Stimulated activated CD8-positive, alpha-beta memory T cell treated with anti-CD3 and anti-CD28 coated beads, Interleukin-12 subunit alpha, Interleukin-12 subunit beta, amount 100 ng/mL, for 24 hours (primary cell): ENCODE data around the gene ASPHD1.
"Not testable (repeated sequence)": the region's sequence is repeated elsewhere in the genome, so short reads cannot be mapped to it uniquely, and the experiment has no call there.

Source experiments
- DNase-seq: peaks from one replicate; pipeline ENCODE4 v3.0.0-alpha.2; 2020; ENCODE audit errors: extremely low read depth

Gene ASPHD1

GRCh38 chr16:29900102-29900887 lies at the start of gene ASPHD1:
ASPHD1 (plus strand) TSS chr16:29900488; CDS start chr16:29900972, 484 bp downstream.
- DNase-seq, result peak; percentile 35

- no peak for DNase-seq
Measured at GRCh38 chr16:29850998-29851397, 49.3 kb upstream of the ASPHD1 start.

GRCh38 chr16:29852654-29853053 lies 47.6 kb upstream of the ASPHD1 start:
- DNase-seq, result no peak

- no peak for DNase-seq
Measured at GRCh38 chr16:29854520-29855100, 45.7 kb upstream of the ASPHD1 start.

- DNase-seq, result no peak
Measured at GRCh38 chr16:29857133-29857760, 43.0 kb upstream of the ASPHD1 start.

- DNase-seq, result no peak
Measured at GRCh38 chr16:29858149-29858849, 42.0 kb upstream of the ASPHD1 start.

GRCh38 chr16:29858974-29859373 lies 41.3 kb upstream of the ASPHD1 start:
- no peak for DNase-seq

GRCh38 chr16:29860218-29860617 lies 40.1 kb upstream of the ASPHD1 start:
- no peak for DNase-seq

GRCh38 chr16:29862383-29862883 lies 37.9 kb upstream of the ASPHD1 start:
- no peak for DNase-seq

- peak; percentile 78 for DNase-seq
Measured at GRCh38 chr16:29862884-29863668, 37.2 kb upstream of the ASPHD1 start, which contains the start of gene CDIPT. CDIPT (minus strand) TSS chr16:29863226; CDS start chr16:29862857, 369 bp downstream.

GRCh38 chr16:29863669-29863984 lies 36.7 kb upstream of the ASPHD1 start:
- DNase-seq, result no peak

- no peak for DNase-seq
Measured at GRCh38 chr16:29864205-29864604, 36.1 kb upstream of the ASPHD1 start.

- DNase-seq, result no peak
Measured at GRCh38 chr16:29868396-29869009, 31.8 kb upstream of the ASPHD1 start.

GRCh38 chr16:29869067-29869466 lies 31.2 kb upstream of the ASPHD1 start:
- not testable (repeated sequence) for DNase-seq

- no peak for DNase-seq
Measured at GRCh38 chr16:29871822-29872546, 28.3 kb upstream of the ASPHD1 start.

GRCh38 chr16:29873319-29873718 lies 27.0 kb upstream of the ASPHD1 start:
- DNase-seq, result no peak

- no peak for DNase-seq
Measured at GRCh38 chr16:29875206-29875605, 25.1 kb upstream of the ASPHD1 start.

GRCh38 chr16:29876217-29876593 lies 24.1 kb upstream of the ASPHD1 start:
- DNase-seq, result no peak

GRCh38 chr16:29876594-29877249 lies 23.6 kb upstream of the ASPHD1 start:
- DNase-seq, result no peak
